HepG2 (cell line): ENCODE data around the gene PTPN14. TPM values are rescaled to one million over a fixed set of nuclear protein-coding genes. Genes with fewer than 3 reads are reported as not detected.

Experiments used
- ATAC-seq: fragments of 200-7000 bp; cut with Tn5 transposase; 3 replicates; pipeline ENCODE4 v1.9.1; 2020; ENCODE audit warnings: mild to moderate bottlenecking, moderate library complexity
- BruUV-seq: library from RNA; stranded (reverse); fragments of 400-500 nt; replicated peaks from 2 replicates; lab custom pipeline; 2021; lab: Mats Ljungman, UMichigan
- CTCF ChIA-PET: fragments of 300-600 bp; formaldehyde crosslinking; extraction: SDS; loops from one replicate; lab custom pipeline; 2021; ENCODE audit warnings: low total read pairs, inconsistent platforms, low intra/inter-chr PET ratio; lab: Yijun Ruan, JAX
- POLR2A ChIA-PET: fragments of 350-600 bp; sonication (Branson Sonifier 250); formaldehyde crosslinking; loops from one replicate; lab custom pipeline; 2020; ENCODE audit warnings: antibody characterized with exemption, inconsistent platforms; lab: Yijun Ruan, JAX
- DNase-seq: peaks from one replicate; pipeline ENCODE4 v3.0.0-alpha.2; 2015; ENCODE audit warnings: low spot score
- FAIRE-seq: peaks from 3 replicates; lab custom pipeline; 2011; peaks lifted over from hg19 to GRCh38; lab: Jason Lieb, UNC
- H2AFZ ChIP-seq: one replicate; pipeline ENCODE4 v1.6.1; 2011; ENCODE audit warnings: low read length, inconsistent platforms
- H3K27ac ChIP-seq: fragments of 300-600 bp; 3 replicates; pipeline ENCODE4 v1.8.0; 2011; ENCODE audit warnings: mixed run types, mild to moderate bottlenecking, mixed read lengths, low read length, inconsistent platforms; ENCODE audit not compliant: insufficient read depth; ENCODE audit errors: extremely low read length
- H3K27me3 ChIP-seq, 2 experiments: fragments of 200-600 bp in 1 of 2; 2 replicates in 1 of 2; 3 replicates in 1 of 2; pipeline versions ENCODE4 v1.6.0 to v1.8.0; 2011; ENCODE audit warnings: low read length in 2 of 2, mild to moderate bottlenecking in 2 of 2, moderate library complexity in 2 of 2, inconsistent platforms in 1 of 2; ENCODE audit not compliant: insufficient read depth in 2 of 2, control insufficient read depth in 1 of 2
- H3K36me3 ChIP-seq, 2 experiments: fragments of 200-600 bp in 1 of 2; replicated peaks in 1 of 2; 2 replicates in 1 of 2; 3 replicates in 1 of 2; pipeline versions ENCODE4 v1.5.1 to v1.8.0; 2011; ENCODE audit warnings: low read length in 2 of 2, inconsistent platforms in 1 of 2; ENCODE audit not compliant: insufficient read depth in 2 of 2, control insufficient read depth in 1 of 2
- H3K4me1 ChIP-seq: 2 replicates; pipeline ENCODE4 v1.5.1; 2012; ENCODE audit warnings: low read length, inconsistent platforms; ENCODE audit not compliant: insufficient read depth
- H3K4me2 ChIP-seq: 2 replicates; pipeline ENCODE4 v1.6.0; 2011; ENCODE audit warnings: low read depth, low read length, inconsistent platforms
- H3K4me3 ChIP-seq, 3 experiments: fragments of 200-600 bp in 1 of 3; sonication (generic), shearing (Covaris generic) in 1 of 3; replicated peaks in 1 of 3; 2 replicates each; pipeline ENCODE4 v1.5.1; 2011 to 2016; ENCODE audit warnings: low read length in 3 of 3, inconsistent platforms in 2 of 3, low read depth in 2 of 3, mild to moderate bottlenecking in 2 of 3, control low read depth in 1 of 3, mixed read lengths in 1 of 3; ENCODE audit not compliant: insufficient read depth in 1 of 3
- H3K79me2 ChIP-seq: one replicate; pipeline ENCODE4 v1.6.1; 2011; ENCODE audit warnings: low read length, inconsistent platforms; ENCODE audit not compliant: insufficient read depth
- H3K9ac ChIP-seq: 2 replicates; pipeline ENCODE4 v1.6.0; 2011; ENCODE audit warnings: mild to moderate bottlenecking, low read depth, low read length, inconsistent platforms; ENCODE audit not compliant: insufficient read depth
- H3K9me3 ChIP-seq: 2 replicates; pipeline ENCODE4 v1.5.1; 2012; ENCODE audit warnings: mild to moderate bottlenecking, low read length
- H4K20me1 ChIP-seq: 2 replicates; pipeline ENCODE4 v1.6.0; 2011; ENCODE audit warnings: inconsistent platforms, mild to moderate bottlenecking, low read length, moderate library complexity; ENCODE audit not compliant: insufficient read depth
- CCAR2 ChIP-seq: fragments of 200-400 bp; formaldehyde crosslinking; optimal IDR thresholded peaks from 2 replicates; pipeline ENCODE3; 2018; ENCODE audit warnings: low read depth, mild to moderate bottlenecking, low read length, moderate library complexity
- FLYWCH1 ChIP-seq: sonication (generic); formaldehyde crosslinking; IDR thresholded peaks from 2 replicates; pipeline ENCODE4 v1.8.1; 2023; ENCODE audit warnings: mild to moderate bottlenecking, missing genetic modification reagents
- RFX1 ChIP-seq: fragments of 450-650 bp; IDR thresholded peaks from 2 replicates; pipeline ENCODE4 v1.6.1; 2017
- SIX4 ChIP-seq: sonication (generic); formaldehyde crosslinking; IDR thresholded peaks from 2 replicates; pipeline ENCODE4 v1.4.0; 2020; ENCODE audit warnings: missing genetic modification reagents
- ZKSCAN5 ChIP-seq: sonication (generic); formaldehyde crosslinking; IDR thresholded peaks from 2 replicates; pipeline ENCODE4 v1.5.1; 2020; ENCODE audit warnings: mild to moderate bottlenecking, missing genetic modification reagents
- ZNF138 ChIP-seq: sonication (generic); formaldehyde crosslinking; IDR thresholded peaks from 2 replicates; pipeline ENCODE4 v1.5.0; 2020; ENCODE audit warnings: mild to moderate bottlenecking, low read depth, missing genetic modification reagents
- ZNF678 ChIP-seq: sonication (generic); formaldehyde crosslinking; IDR thresholded peaks from 2 replicates; pipeline ENCODE4 v1.4.0; 2020; ENCODE audit warnings: mild to moderate bottlenecking, missing genetic modification reagents
- ZNF775 ChIP-seq: sonication (generic); formaldehyde crosslinking; IDR thresholded peaks from 2 replicates; pipeline ENCODE4 v1.4.0; 2020; ENCODE audit warnings: missing genetic modification reagents, mild to moderate bottlenecking, moderate library complexity, borderline replicate concordance
- WGBS: methylation state at CpG from one replicate; pipeline ENCODE4 v1.1.6; 2017; ENCODE audit warnings: low lambda C conversion rate; 5-methylcytosine and 5-hydroxymethylcytosine counted together
- in situ Hi-C: cut with HindIII; loops from 2 replicates; pipeline ENCODE4 v1.10.0; 2017; ENCODE audit warnings: low pct_unique_long_range_greater_than_20kb; ENCODE audit not compliant: extremely low pct_ligation_motif_present
- intact Hi-C: fragments of 100-400 bp; cut with micrococcal nuclease; formaldehyde crosslinking; loops from one replicate; pipeline ENCODE4 v1.10.0; 2022; ENCODE audit not compliant: unreplicated experiment
- polyA plus RNA-seq, 8 experiments: library from polyadenylated mRNA; depleted of rRNA in 3 of 8; stranded (reverse) in 7 of 8; unstranded in 1 of 8; fragments of >200 nt; fragmentation: Illumina TruSeq in 4 of 8; extraction: Trizol in 4 of 8; gene quantifications; 2 replicates each; pipeline versions ENCODE4 v1.2.1 to v1.2.3, GENCODE V29; 2011 to 2016; ENCODE audit warnings: low read depth in 4 of 8, missing spikeins in 1 of 8, mixed read lengths in 1 of 8; ENCODE audit not compliant: insufficient read depth in 1 of 8
- total RNA-seq, 5 experiments: library from RNA; depleted of rRNA; stranded (reverse); fragments of >200 nt; fragmentation: Illumina TruSeq; extraction: Trizol; gene quantifications; 2 replicates each; pipeline ENCODE4 v1.2.3, GENCODE V29; 2016; ENCODE audit warnings: low read depth in 1 of 5
- TF ChIP-seq, protein P1 (sequence below): sonication (generic); formaldehyde crosslinking; IDR thresholded peaks from 2 replicates; pipeline ENCODE4 v1.5.0; 2020; ENCODE audit warnings: mild to moderate bottlenecking, missing genetic modification reagents
- TF ChIP-seq, protein P2 (sequence below): sonication (generic); formaldehyde crosslinking; IDR thresholded peaks from 2 replicates; pipeline ENCODE4 v1.4.0; 2020; ENCODE audit warnings: mild to moderate bottlenecking, missing genetic modification reagents
- TF ChIP-seq, protein P3 (sequence below): sonication (generic); formaldehyde crosslinking; IDR thresholded peaks from 2 replicates; pipeline ENCODE4 v1.5.0; 2020; ENCODE audit warnings: mild to moderate bottlenecking, missing genetic modification reagents, borderline replicate concordance

PTPN14 gene
- total and polyA plus RNA-seq, 2 of the 13 experiments (the other 11 are each of a cell fraction or from before 2014, with no cell fraction given), result 3.9 to 4.7 TPM

DNA sequence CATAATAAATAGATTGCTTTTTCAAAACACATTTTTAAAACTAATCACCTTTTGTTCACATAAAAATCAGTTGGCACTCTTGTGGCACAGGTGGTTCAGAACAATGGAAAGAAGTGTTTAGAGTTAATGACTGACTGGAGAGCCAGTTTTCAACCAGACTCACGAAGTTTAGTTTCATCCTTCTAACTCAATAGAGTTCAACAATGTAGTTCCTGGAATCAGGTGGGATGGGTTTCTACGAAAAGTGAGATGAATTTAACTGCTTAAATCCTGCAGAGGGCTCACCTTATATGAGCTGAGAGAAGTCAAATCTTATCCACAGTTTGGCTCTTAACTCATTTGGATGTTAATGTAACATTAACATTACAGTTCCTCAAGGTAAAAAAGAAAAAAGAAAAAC, 153.9 kb downstream of the PTPN14 start (continued):
- TF ChIP-seq, protein P1, sequence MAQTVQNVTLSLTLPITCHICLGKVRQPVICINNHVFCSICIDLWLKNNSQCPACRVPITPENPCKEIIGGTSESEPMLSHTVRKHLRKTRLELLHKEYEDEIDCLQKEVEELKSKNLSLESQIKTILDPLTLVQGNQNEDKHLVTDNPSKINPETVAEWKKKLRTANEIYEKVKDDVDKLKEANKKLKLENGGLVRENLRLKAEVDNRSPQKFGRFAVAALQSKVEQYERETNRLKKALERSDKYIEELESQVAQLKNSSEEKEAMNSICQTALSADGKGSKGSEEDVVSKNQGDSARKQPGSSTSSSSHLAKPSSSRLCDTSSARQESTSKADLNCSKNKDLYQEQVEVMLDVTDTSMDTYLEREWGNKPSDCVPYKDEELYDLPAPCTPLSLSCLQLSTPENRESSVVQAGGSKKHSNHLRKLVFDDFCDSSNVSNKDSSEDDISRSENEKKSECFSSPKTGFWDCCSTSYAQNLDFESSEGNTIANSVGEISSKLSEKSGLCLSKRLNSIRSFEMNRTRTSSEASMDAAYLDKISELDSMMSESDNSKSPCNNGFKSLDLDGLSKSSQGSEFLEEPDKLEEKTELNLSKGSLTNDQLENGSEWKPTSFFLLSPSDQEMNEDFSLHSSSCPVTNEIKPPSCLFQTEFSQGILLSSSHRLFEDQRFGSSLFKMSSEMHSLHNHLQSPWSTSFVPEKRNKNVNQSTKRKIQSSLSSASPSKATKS (CRISPR knock-in tag), result no peak
- TF ChIP-seq FLYWCH1 (CRISPR knock-in tag), result no peak
- TF ChIP-seq ZNF678 (CRISPR knock-in tag), result no peak
- no peak for TF ChIP-seq ZNF138 (CRISPR knock-in tag)
- TF ChIP-seq RFX1, result no peak
- no peak for TF ChIP-seq CCAR2
- TF ChIP-seq ZKSCAN5 (CRISPR knock-in tag), result no peak
- no peak for TF ChIP-seq SIX4 (CRISPR knock-in tag)
- TF ChIP-seq, protein P2, sequence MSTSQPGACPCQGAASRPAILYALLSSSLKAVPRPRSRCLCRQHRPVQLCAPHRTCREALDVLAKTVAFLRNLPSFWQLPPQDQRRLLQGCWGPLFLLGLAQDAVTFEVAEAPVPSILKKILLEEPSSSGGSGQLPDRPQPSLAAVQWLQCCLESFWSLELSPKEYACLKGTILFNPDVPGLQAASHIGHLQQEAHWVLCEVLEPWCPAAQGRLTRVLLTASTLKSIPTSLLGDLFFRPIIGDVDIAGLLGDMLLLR (CRISPR knock-in tag), result no peak
- TF ChIP-seq ZNF775 (CRISPR knock-in tag), result no peak

DNA sequence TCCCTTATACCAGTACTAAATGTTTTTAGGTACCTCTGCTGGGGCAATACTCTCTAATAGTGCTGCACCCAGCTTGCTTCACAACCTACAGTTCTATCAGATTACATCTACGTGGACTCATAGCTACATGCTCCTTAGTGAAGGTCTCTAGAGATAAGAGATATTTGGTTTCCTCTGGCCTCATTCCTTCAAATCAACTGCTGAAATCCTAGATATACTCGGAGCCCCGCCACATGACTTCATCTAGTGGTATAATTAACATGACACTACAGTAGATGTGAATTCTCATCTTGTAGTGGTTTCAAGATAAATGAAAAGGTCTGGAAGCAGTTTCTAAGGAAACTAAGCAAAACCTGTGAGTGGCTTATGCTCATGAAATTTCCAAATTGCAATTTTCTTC, 155.1 kb downstream of the PTPN14 start:
- peaks cover 7% of the 10 kb centered on the region in 2 experiments; a peak in 3 of 5 replicates for H3K36me3 ChIP-seq
- no peaks in the 10 kb centered on the region for H3K9me3 ChIP-seq
- ChIA-PET POLR2A (no interaction called here), CTCF (no interaction called here)
- H3K4me3 ChIP-seq, result no peak overlapping the region
- intact Hi-C loops (no loop called here), in situ Hi-C loops (no loop called here)
- no peaks in the 10 kb centered on the region for H3K79me2 ChIP-seq
- ATAC-seq (no peak), DNase-seq (no peak), FAIRE-seq (no peak)
- H2AFZ ChIP-seq, result no peak overlapping the region
- no peak overlapping the region for H3K4me2 ChIP-seq
- no peaks in the 10 kb centered on the region for H3K4me1 ChIP-seq
- TF ChIP-seq, protein P3, sequence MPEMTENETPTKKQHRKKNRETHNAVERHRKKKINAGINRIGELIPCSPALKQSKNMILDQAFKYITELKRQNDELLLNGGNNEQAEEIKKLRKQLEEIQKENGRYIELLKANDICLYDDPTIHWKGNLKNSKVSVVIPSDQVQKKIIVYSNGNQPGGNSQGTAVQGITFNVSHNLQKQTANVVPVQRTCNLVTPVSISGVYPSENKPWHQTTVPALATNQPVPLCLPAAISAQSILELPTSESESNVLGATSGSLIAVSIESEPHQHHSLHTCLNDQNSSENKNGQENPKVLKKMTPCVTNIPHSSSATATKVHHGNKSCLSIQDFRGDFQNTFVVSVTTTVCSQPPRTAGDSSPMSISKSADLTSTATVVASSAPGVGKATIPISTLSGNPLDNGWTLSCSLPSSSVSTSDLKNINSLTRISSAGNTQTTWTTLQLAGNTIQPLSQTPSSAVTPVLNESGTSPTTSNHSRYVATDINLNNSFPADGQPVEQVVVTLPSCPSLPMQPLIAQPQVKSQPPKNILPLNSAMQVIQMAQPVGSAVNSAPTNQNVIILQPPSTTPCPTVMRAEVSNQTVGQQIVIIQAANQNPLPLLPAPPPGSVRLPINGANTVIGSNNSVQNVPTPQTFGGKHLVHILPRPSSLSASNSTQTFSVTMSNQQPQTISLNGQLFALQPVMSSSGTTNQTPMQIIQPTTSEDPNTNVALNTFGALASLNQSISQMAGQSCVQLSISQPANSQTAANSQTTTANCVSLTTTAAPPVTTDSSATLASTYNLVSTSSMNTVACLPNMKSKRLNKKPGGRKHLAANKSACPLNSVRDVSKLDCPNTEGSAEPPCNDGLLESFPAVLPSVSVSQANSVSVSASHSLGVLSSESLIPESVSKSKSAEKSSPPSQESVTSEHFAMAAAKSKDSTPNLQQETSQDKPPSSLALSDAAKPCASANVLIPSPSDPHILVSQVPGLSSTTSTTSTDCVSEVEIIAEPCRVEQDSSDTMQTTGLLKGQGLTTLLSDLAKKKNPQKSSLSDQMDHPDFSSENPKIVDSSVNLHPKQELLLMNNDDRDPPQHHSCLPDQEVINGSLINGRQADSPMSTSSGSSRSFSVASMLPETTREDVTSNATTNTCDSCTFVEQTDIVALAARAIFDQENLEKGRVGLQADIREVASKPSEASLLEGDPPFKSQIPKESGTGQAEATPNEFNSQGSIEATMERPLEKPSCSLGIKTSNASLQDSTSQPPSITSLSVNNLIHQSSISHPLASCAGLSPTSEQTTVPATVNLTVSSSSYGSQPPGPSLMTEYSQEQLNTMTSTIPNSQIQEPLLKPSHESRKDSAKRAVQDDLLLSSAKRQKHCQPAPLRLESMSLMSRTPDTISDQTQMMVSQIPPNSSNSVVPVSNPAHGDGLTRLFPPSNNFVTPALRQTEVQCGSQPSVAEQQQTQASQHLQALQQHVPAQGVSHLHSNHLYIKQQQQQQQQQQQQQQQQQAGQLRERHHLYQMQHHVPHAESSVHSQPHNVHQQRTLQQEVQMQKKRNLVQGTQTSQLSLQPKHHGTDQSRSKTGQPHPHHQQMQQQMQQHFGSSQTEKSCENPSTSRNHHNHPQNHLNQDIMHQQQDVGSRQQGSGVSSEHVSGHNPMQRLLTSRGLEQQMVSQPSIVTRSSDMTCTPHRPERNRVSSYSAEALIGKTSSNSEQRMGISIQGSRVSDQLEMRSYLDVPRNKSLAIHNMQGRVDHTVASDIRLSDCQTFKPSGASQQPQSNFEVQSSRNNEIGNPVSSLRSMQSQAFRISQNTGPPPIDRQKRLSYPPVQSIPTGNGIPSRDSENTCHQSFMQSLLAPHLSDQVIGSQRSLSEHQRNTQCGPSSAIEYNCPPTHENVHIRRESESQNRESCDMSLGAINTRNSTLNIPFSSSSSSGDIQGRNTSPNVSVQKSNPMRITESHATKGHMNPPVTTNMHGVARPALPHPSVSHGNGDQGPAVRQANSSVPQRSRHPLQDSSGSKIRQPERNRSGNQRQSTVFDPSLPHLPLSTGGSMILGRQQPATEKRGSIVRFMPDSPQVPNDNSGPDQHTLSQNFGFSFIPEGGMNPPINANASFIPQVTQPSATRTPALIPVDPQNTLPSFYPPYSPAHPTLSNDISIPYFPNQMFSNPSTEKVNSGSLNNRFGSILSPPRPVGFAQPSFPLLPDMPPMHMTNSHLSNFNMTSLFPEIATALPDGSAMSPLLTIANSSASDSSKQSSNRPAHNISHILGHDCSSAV (CRISPR knock-in tag), result no peak
- BruUV-seq, result no TSS peak
- H3K27me3 ChIP-seq, result no peaks in the 10 kb centered on the region
- no peaks in the 10 kb centered on the region for H4K20me1 ChIP-seq
- H3K9ac ChIP-seq, result no peak overlapping the region
- 96% methylated on average over 3 of the region's 3 CpGs for WGBS
- no peak overlapping the region for H3K27ac ChIP-seq
